Measurements from ENCODE around the gene CA9.

DNA sequence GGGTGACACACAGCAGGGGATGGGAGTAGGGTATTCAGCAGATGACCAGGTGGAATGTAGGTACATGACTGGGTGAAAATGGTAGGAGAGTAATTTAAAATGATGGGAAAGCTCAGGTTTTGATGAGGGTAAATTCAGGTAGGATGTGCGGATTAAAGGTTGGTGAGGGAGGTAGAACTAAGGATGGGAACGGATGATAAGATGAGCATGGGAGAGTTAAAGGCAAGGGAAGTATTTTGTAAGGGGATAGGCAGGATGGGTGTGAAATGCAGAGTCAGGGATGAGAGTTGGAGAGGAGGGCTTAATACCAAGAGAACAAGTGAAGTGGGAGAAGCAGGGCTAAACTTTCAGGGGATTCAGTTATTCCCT lies 56.7 kb downstream of the CA9 start:
- TF ChIP-seq POLR2A (IDR thresholded peaks at IDR 0.05; ENCODE audit: low read length) (no peak), GATA1 (IDR thresholded peaks at IDR 0.05; ENCODE audit: low read depth, low read length) (no peak)
